D721Med (cell line): ENCODE results near the gene TTC3.

ENCODE experiments used
- DNase-seq: peaks from one replicate; pipeline ENCODE4 v3.0.0; 2011; ENCODE audit warnings: low spot score; ENCODE audit not compliant: insufficient read length
- FAIRE-seq: peaks from 2 replicates; lab custom pipeline; 2011; peaks lifted over from hg19 to GRCh38; lab: Jason Lieb, UNC
- TF ChIP-seq, protein P1 (sequence below): IDR thresholded peaks from 2 replicates; pipeline ENCODE4 v1.5.1; 2012; ENCODE audit warnings: mild to moderate bottlenecking, control low read depth; ENCODE audit not compliant: insufficient read depth; ENCODE audit errors: missing control alignments

The TTC3 gene

DNA sequence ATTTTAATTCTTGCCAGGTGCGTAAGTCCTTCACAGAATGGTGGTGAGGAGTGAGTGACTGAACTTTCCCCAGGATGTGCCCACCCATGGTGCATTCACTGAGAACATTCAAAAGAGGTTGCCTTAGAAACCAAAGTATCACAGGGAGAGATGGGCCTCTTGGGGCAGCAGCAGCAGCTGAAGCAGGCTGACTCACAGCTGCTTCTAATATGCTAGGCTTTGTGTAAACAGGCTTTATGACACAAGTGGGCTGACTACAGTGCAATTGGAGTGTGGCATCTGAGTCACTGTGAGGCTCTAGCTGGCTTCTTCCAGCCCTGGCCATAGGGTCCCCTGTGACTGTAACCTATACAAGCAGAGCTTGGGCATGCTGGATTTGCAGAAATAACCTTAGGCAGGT, 12.8 kb upstream of the TTC3 start:
- TF ChIP-seq, protein P1, sequence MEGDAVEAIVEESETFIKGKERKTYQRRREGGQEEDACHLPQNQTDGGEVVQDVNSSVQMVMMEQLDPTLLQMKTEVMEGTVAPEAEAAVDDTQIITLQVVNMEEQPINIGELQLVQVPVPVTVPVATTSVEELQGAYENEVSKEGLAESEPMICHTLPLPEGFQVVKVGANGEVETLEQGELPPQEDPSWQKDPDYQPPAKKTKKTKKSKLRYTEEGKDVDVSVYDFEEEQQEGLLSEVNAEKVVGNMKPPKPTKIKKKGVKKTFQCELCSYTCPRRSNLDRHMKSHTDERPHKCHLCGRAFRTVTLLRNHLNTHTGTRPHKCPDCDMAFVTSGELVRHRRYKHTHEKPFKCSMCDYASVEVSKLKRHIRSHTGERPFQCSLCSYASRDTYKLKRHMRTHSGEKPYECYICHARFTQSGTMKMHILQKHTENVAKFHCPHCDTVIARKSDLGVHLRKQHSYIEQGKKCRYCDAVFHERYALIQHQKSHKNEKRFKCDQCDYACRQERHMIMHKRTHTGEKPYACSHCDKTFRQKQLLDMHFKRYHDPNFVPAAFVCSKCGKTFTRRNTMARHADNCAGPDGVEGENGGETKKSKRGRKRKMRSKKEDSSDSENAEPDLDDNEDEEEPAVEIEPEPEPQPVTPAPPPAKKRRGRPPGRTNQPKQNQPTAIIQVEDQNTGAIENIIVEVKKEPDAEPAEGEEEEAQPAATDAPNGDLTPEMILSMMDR = no peak
- FAIRE-seq = no peak
- DNase-seq = no peak

DNA sequence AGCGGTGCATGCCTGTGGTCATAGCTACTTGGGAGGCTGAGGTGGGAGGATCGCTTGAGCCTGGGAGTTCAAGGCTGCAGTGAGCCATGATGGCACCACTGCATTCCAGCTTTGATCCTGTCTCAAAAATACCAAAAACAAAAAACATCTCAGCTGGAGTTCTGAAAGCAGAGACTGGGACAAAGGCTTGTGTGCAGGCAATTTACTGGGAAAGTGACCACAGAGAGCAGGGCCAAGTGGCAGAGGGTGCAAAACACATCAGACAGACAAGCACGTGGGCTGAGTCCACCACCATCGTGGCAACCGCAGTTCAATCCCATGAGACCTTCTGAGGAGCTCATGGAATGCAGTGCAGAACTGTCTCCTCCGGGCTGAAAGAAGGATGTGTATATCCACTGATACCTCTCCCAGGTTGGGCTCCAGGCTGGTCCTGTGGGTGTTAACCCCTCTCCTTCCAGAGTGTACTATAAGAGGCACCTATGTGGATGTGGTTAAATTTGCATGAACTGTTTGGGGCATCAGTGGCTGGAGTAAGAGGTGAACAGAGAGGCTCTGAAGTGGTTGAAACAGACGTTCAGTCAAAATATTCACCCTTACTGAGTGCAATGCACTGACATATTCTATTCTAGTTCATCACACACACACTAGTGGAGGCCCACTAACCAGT, 11.0 kb upstream of the TTC3 start:
- FAIRE-seq (no peak), DNase-seq (no peak)

DNA sequence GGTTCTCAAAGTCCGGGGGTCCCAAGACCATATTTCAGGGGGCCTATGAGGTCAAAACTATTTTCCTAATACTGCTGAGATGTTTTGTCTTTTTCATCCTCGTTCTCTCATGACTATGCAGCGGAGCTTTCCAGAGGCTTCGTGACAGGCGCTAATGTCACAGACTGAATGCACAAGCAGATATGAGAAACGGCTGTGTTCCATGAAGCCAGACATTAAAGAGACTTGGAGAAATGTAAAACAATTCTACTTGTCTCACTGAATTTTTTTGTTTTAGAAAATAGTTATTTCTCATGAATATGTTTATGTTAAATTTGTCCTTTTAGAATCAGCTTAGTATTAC, 10.5 kb upstream of the TTC3 start:
- DNase-seq = no peak
- TF ChIP-seq, protein P1 = no peak
- FAIRE-seq = no peak

More for the DNA sequence above, 11.0 kb upstream of the TTC3 start:
- TF ChIP-seq, protein P1 = no peak

DNA sequence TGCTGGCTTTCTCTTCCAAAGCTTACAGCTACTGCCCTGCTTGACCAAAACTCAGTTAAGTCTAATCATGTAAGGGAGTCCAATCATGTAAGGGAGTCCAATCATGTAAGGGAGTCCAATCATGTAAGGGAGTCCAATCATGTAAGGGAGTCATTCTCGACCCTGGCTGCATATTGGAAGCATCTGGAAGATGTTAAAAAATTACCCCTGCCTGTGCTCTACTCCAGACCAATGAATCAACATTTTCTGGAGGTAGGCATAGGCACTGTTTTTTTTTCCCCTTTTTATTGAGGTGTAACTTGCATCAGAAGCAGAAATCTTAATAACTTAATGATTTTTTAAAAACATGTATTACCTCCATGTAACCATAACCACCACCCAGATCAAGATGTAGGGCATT, 9.6 kb upstream of the TTC3 start:
- FAIRE-seq = no peak

DNA sequence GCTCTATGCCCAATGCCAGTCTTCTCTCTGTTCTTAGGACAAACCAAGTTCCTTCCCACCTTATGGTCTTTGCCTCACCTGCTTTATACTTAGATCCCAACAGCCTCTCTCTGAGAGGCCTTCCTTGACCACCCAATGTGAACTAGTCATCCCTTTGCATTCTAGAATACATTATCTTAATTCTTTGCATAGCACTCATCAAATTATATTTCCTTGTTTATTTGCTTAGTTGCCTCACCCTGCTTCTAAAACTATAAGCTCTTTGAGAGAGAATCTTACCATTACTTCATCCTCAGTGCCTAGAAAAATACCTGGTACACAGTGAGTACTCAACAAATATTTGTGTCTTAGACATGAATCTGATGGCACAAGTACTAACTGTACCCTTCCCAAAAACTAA, 8.2 kb upstream of the TTC3 start:
- TF ChIP-seq, protein P1 = no peak
- FAIRE-seq = no peak
- DNase-seq = no peak

More for the DNA sequence above, 9.6 kb upstream of the TTC3 start:
- no peak for DNase-seq
- TF ChIP-seq, protein P1 = no peak

DNA sequence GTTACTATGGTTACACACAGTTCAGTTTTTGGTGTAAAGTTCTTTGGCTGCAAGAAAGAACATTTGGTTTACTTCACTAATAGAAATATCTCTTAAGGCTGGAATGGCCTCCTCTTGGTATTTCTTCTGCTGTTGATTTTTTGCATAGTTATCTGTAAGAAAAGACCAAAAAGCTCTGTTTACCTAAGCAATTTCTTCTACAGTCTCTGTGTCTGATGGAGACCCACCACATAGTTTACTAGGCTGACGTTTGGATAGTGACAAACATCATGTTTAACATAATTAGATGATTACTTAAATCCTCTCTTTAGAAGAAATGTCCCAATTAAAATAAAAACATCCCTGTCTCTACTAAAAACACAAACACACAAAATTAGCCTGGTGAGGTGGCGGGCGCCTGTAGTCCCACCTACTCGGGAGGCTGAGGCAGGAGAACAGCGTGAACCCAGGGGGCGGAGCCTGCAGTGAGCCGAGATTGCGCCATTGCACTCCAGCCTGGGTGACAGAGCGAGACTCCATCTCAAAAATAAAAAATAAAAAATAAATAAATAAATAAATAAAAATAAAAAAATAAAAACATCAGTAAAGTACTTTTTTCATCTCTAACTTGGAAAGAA, 7.4 kb upstream of the TTC3 start:
- no peak for FAIRE-seq
- no peak for DNase-seq
- TF ChIP-seq, protein P1 = no peak

DNA sequence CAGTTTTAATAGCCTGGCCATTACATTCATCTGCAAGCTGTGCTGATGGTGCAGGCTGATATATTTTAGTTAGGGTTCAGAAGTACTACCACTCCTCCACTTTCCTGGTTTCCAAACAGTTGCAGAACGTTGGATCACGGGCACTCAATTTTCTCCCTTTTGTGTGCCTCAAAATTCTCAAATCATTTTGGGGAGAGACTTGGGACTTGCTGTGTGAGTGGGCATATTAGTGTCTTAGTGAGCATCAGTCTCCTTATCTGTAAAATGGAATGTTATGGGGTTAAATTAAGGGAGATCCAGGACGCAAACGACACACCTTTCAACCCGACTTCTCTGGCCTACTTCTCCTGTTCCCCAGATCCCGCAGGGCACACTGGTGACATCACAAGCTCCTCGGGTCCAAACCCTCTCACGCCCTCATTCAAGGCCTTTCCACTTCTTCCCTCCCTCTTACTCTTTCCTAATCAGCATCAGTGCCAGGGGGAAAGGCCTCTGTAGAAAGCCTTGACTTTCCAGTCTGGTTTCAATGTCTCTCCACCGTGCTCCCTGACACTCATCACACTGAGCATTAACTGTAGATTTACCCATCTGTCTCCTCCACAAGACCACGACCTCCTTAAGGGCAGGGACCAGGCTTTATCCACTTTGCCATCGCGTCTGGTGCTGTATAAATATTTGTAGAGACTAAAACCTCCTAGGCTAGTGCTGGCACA, 1.3 kb upstream of the TTC3 start:
- no peak for FAIRE-seq
- DNase-seq = no peak
- TF ChIP-seq, protein P1 = no peak
